ENCODE results near the gene AFAP1L1. TPM values are rescaled to one million over a fixed set of nuclear protein-coding genes. Genes with fewer than 3 reads are reported as not detected.

AFAP1L1 gene
- 1 to 10 TPM in 4 of 8 experiments, under 1 TPM in 4; 0.17 to 5.0 (median 1.2) TPM for total RNA-seq

DNA sequence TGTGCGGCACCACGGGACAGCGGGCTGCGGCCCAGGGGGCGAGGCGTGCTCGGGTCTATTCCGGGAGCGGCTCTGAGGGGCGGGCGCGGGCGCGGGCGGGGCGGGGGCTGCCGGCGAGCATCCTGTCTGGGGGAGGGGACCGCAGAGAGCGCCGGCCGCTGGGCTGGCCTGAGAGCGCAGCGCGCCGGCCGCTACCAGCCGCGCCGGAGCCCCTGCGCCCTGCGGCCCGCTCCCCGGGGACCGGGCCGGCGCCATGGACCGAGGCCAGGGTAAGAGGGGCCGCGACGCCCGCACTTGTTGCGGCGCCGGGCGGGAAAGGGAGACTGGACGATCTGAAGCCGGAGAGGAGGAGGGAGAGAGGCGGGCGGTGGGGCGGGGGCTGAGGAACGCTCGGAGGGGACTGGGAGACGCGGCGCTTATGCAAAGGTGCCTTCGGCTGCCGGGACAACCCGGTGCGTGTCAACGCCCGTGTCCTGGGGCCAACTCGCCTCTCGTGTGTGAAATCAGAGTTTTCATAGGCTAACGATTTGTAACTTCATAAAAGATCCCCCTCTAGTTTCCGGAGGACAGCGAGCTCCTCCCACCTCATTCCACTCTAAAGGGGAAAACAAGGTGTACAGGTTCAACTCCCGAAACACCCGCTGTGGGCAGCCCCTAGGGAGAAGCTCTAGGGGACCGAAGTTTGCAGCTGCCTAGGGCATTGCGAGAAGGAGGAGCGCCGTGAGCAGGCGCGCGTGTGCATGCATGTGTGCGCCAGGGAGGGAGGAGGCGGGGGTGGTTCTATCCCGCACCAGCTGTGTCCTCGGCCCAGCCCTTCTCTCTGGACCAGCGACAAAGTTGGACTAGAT is at the start of gene AFAP1L1:
TSS of gene AFAP1L1 (plus strand) at position 144 of the 848 bp plus-strand sequence. CDS start at position 254, 110 bp downstream.
- 0% methylated on average over 3 to 6 of the region's 81 CpGs; no CpG with 5 or more reads in 6 of the 10 experiments for WGBS, 10 experiments
- H3K27ac ChIP-seq, result no peak within 1 kb of the TSS
- in situ Hi-C loops (cut with MboI; ENCODE audit: low pct_unique_long_range_greater_than_20kb in 2 of 9, low sequenced_read_pairs in 9 of 9, unreplicated experiment in 9 of 9), result loop anchor here in 6 of 9 experiments (25.0 kb wide), 2 partner anchors 135 to 535 kb away; partner anchors contain the start of gene ABLIM3 (in 2 of the 6)
- ATAC-seq (replicated peaks in 6 of 8), result peak; percentile 77 to 87 (median 81)
- H3K4me1 ChIP-seq (replicated peaks in 1 of 2), result peaks cover 5 to 6% of the 10 kb centered on the region in 2 donors
- H3K4me3 ChIP-seq, result peak within 1 kb of the TSS; percentile 26 to 50 (median 46)

DNA sequence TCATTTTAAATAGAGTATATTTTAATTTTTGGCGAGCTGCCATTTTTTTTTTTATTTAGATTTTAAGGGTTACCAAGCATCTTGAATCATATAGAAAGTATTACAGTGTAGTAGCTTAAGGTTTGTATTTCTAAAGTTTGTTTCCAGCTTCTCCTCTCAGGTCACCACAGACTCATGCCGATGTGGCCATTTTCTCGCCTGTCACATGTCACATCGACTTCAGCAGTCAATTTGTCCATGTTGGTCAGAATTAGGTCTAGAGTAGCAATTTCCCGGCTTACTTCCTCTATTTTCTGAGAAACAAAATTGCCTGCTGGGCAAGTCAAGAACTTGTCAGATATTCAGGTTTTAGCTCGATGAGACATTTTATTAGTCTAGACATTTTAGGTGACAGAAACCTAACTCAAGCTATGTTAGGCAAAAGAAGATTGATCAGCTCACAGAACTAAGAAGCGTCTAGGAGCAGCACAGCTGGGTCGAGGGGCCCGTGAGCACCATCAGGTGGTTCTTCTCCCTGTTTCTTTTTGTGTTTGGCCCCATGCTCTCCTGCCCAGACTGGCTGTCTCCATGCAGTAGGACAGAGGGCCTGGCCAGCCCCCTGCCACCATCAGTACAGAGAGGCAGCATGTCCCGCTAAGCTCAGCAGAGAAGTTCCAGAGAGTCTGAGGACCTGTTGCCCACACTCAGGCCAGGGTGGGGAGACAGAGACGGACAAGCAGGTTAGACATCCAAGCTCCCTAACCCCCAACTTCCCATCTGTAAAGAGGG is 48.4 kb upstream of the AFAP1L1 start:
- Histone ChIP-seq H3K4me3 (no peak overlapping the region), H3K27ac (no peak overlapping the region), H3K4me1 (replicated peaks in 1 of 2) (no peaks in the 10 kb centered on the region)
- WGBS, 10 experiments, result 40 to 98% (median 82%) methylated on average over 2 to 11 of the region's 11 CpGs
- no peak for ATAC-seq (replicated peaks in 6 of 8)
- in situ Hi-C loops (cut with MboI; ENCODE audit: low pct_unique_long_range_greater_than_20kb in 2 of 9, low sequenced_read_pairs in 9 of 9, unreplicated experiment in 9 of 9), result no loop called here

GRCh38 chr5:149224282-149224681 is 47.4 kb upstream of the AFAP1L1 start:
- WGBS, 10 experiments, result 80 to 100% (median 87%) methylated on average over 1 to 3 of the region's 5 CpGs; no CpG with 5 or more reads in 3 of the 10 experiments
- no peak overlapping the region for H3K27ac ChIP-seq
- no peak for ATAC-seq (replicated peaks in 6 of 8)
- no peak overlapping the region for H3K4me3 ChIP-seq
- in situ Hi-C loops (cut with MboI; ENCODE audit: low pct_unique_long_range_greater_than_20kb in 2 of 9, low sequenced_read_pairs in 9 of 9, unreplicated experiment in 9 of 9), result no loop called here
- H3K4me1 ChIP-seq (replicated peaks in 1 of 2), result no peaks in the 10 kb centered on the region

DNA sequence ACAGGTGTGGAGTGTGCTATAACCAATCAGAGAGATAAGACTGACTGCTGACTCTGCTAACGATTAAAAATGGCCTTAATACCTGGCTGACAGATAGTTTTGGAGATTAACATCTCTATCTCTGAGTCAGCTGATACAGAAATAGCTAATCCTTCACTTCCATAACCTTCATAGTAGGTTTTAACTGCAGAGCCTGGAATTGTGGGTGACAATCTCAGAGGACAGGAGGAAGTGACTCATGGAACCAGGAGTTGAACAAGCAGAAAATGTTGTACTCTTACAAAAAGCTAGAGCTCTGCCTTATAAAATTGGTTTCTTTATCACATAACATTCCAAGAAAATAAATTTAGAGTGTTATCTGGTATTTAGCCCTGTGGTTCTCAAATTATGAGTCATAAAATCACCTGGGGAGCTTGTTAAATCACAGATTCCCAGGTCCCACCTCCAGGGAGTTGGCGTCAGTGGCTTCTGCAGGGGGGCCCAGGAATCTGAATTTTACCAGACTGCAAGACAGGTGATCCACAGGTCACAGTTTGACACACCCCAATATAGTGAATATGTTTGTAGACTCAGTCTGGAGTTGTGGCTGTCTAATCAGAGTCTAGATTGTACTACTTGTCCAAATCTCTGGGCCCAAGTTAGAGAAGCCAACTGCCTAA is 44.4 kb upstream of the AFAP1L1 start:
- in situ Hi-C loops (cut with MboI; ENCODE audit: low pct_unique_long_range_greater_than_20kb in 2 of 9, low sequenced_read_pairs in 9 of 9, unreplicated experiment in 9 of 9), result loop anchor here in 3 of 9 experiments (25.0 kb wide), 1 partner anchor 90 kb away; the partner anchor contains the start of gene ABLIM3 (in 3 of the 3)
- no peak overlapping the region for H3K27ac ChIP-seq

GRCh38 chr5:149228618-149229297 is 42.9 kb upstream of the AFAP1L1 start:
- in situ Hi-C loops (cut with MboI; ENCODE audit: low pct_unique_long_range_greater_than_20kb in 2 of 9, low sequenced_read_pairs in 9 of 9, unreplicated experiment in 9 of 9), result loop anchor here in 3 of 9 experiments (25.0 kb wide), 1 partner anchor 91 kb away; the partner anchor contains the start of gene ABLIM3 (in 3 of the 3)
- Histone ChIP-seq H3K4me3 (no peak overlapping the region), H3K27ac (no peak overlapping the region), H3K4me1 (replicated peaks in 1 of 2) (no peaks in the 10 kb centered on the region)
- peak in 4 of 8 experiments; percentile 48 to 100 (median 100) for ATAC-seq (replicated peaks in 6 of 8)
- 23 to 67% (median 58%) methylated on average over 1 to 5 of the region's 5 CpGs for whole genome bisulfite sequencing, 10 experiments

More for the DNA sequence above, 44.4 kb upstream of the AFAP1L1 start:
- H3K4me3 ChIP-seq, result no peak overlapping the region
- H3K4me1 ChIP-seq (replicated peaks in 1 of 2), result no peaks in the 10 kb centered on the region
- WGBS, 10 experiments, result 54 to 100% (median 71%) methylated on average over 1 to 2 of the region's 2 CpGs; no CpG with 5 or more reads in 5 of the 10 experiments
- no peak for ATAC-seq (replicated peaks in 6 of 8)

GRCh38 chr5:149229298-149229937 is 42.2 kb upstream of the AFAP1L1 start:
- H3K4me3 ChIP-seq, result no peak overlapping the region
- peak in 1 of 8 experiments; percentile 22 for ATAC-seq (replicated peaks in 6 of 8)
- no peak overlapping the region for H3K27ac ChIP-seq
- H3K4me1 ChIP-seq (replicated peaks in 1 of 2), result no peaks in the 10 kb centered on the region
- in situ Hi-C loops (cut with MboI; ENCODE audit: low pct_unique_long_range_greater_than_20kb in 2 of 9, low sequenced_read_pairs in 9 of 9, unreplicated experiment in 9 of 9), result loop anchor here in 3 of 9 experiments (25.0 kb wide), 1 partner anchor 92 kb away; the partner anchor contains the start of gene ABLIM3 (in 3 of the 3)
- 3 to 96% (median 55%) methylated on average over 1 to 6 of the region's 6 CpGs for whole genome bisulfite sequencing, 10 experiments

DNA sequence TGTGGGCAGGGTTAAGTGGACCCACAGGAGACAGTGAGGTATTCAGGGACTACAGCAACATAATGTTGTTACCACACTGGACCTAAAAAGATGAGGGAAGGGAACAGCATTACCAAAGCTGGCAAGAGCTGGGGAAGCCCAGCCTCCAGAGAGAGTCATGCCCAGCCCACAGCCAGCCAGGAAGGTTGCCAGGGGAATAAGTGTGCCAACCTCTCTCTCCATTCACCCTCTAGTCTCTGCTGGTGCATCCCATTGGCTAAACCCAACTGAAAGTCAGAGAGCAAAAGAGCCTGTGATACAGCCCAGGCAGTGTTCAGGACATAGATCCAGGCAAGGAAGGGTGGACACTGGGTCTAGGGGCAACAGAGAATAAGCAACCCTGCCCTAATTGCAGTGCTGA is 35.8 kb upstream of the AFAP1L1 start:
- Histone ChIP-seq H3K27ac (no peak overlapping the region), H3K4me1 (replicated peaks in 1 of 2) (no peaks in the 10 kb centered on the region), H3K4me3 (no peak overlapping the region)
- in situ Hi-C loops (cut with MboI; ENCODE audit: low pct_unique_long_range_greater_than_20kb in 2 of 9, low sequenced_read_pairs in 9 of 9, unreplicated experiment in 9 of 9), result loop anchor here in 3 of 9 experiments (25.0 kb wide), 1 partner anchor 99 kb away; the partner anchor contains the start of gene ABLIM3 (in 3 of the 3)
- ATAC-seq (replicated peaks in 6 of 8), result no peak

- no peak overlapping the region for H3K27ac ChIP-seq
Observed at GRCh38 chr5:149237662-149238061, 34.0 kb upstream of the AFAP1L1 start.

DNA sequence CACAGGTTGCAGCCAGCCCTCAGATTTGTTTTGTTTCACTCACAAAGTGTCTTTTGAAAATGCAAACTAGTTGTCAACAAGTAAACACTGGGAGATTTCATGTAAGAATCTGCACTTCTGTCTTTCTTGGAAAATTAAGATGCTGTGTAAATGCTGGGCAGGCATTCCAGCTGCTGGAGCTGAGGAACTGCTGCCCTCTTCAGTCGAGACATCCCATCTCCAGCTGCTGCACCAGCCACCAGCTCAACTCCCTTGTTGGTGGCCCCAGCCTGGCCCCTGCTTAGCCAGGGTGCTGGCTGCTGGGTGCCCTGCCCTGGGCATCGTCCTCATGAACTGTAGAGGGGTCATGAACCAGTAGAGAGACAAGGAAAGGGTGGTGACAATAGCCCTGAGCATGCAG is 33.1 kb upstream of the AFAP1L1 start:
- ATAC-seq (replicated peaks in 6 of 8), result peak in 1 of 8 experiments; percentile 51
- in situ Hi-C loops (cut with MboI; ENCODE audit: low pct_unique_long_range_greater_than_20kb in 2 of 9, low sequenced_read_pairs in 9 of 9, unreplicated experiment in 9 of 9), result loop anchor here in 3 of 9 experiments (25.0 kb wide), 1 partner anchor 101 kb away; the partner anchor contains the start of gene ABLIM3 (in 3 of the 3)
- WGBS, 10 experiments, result 0 to 22% (median 17%) methylated on average over 1 to 2 of the region's 2 CpGs; no CpG with 5 or more reads in 6 of the 10 experiments

More at GRCh38 chr5:149237662-149238061, 34.0 kb upstream of the AFAP1L1 start:
- no peak for ATAC-seq (replicated peaks in 6 of 8)
- 38 to 100% (median 55%) methylated on average over 1 to 4 of the region's 4 CpGs; no CpG with 5 or more reads in 4 of the 10 experiments for WGBS, 10 experiments
- in situ Hi-C loops (cut with MboI; ENCODE audit: low pct_unique_long_range_greater_than_20kb in 2 of 9, low sequenced_read_pairs in 9 of 9, unreplicated experiment in 9 of 9), result loop anchor here in 3 of 9 experiments (25.0 kb wide), 1 partner anchor 100 kb away; the partner anchor contains the start of gene ABLIM3 (in 3 of the 3)
- no peak overlapping the region for H3K4me3 ChIP-seq
- no peaks in the 10 kb centered on the region for H3K4me1 ChIP-seq (replicated peaks in 1 of 2)

DNA sequence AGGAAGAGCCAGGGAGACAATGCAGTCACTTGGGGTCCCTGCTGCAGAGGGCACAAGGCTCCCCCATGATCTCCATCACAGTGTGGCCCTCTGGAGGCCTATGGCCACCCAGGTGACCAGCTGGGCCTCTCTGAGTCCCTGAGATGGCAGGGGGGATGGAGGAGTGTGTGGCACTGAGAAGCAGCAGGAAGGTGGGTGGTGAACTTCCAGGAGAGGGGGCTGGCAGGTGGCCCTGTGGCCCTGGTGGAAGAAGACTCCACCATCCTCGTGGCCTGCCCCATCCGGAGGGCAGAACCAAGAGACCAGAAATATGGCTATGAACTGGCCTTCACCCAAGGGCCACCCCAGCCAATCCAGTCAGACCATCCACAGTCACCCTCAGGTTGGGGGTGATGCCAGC is 31.7 kb upstream of the AFAP1L1 start:
- in situ Hi-C loops (cut with MboI; ENCODE audit: low pct_unique_long_range_greater_than_20kb in 2 of 9, low sequenced_read_pairs in 9 of 9, unreplicated experiment in 9 of 9), result loop anchor here in 3 of 9 experiments (25.0 kb wide), 1 partner anchor 103 kb away; the partner anchor contains the start of gene ABLIM3 (in 3 of the 3)
- no peak for ATAC-seq (replicated peaks in 6 of 8)
- H3K4me3 ChIP-seq, result no peak overlapping the region
- WGBS, 10 experiments, result 80% methylated on average over 1 of the region's 2 CpGs; no CpG with 5 or more reads in 9 of the 10 experiments
- no peaks in the 10 kb centered on the region for H3K4me1 ChIP-seq (replicated peaks in 1 of 2)
- no peak overlapping the region for H3K27ac ChIP-seq

More for the DNA sequence above, 33.1 kb upstream of the AFAP1L1 start:
- no peak overlapping the region for H3K4me3 ChIP-seq
- no peaks in the 10 kb centered on the region for H3K4me1 ChIP-seq (replicated peaks in 1 of 2)
- H3K27ac ChIP-seq, result no peak overlapping the region

DNA sequence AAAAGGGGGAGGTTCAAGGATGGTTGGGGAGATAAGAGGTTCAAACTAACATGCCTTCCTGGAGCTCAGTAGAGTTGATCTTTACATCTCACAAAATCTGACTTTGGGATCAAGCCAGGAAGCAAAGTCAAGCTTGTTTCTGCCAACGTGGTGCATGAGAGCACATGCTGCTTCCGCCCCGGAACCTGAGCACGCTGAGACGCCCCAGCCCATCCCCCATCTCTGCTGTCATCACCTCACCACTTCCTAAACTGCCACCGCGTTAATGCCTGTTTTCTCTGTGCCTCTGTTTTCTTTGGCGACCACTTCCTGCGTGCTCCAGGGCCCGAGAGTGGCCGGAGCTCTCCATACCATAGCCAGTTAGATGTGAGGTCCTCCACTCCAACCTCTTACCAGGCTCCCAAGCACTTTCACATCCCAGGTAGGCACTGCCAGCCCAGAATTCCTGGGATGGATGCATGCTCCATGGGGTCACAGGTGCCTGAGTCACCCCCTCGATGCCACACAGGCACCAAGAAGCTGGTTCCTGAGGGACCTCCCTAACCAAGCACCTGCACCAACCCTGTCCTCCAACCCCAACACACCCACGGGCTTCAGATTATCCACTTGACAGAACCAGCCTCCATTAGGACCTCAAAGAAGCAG is 31.2 kb upstream of the AFAP1L1 start:
- no peak for ATAC-seq (replicated peaks in 6 of 8)
- WGBS, 10 experiments, result 17 to 93% (median 50%) methylated on average over 1 to 4 of the region's 13 CpGs; no CpG with 5 or more reads in 5 of the 10 experiments
- in situ Hi-C loops (cut with MboI; ENCODE audit: low pct_unique_long_range_greater_than_20kb in 2 of 9, low sequenced_read_pairs in 9 of 9, unreplicated experiment in 9 of 9), result loop anchor here in 3 of 9 experiments (25.0 kb wide), 1 partner anchor 103 kb away; the partner anchor contains the start of gene ABLIM3 (in 3 of the 3)
- Histone ChIP-seq H3K4me3 (no peak overlapping the region), H3K27ac (no peak overlapping the region), H3K4me1 (replicated peaks in 1 of 2) (no peaks in the 10 kb centered on the region)
